H9 (cell line): ENCODE data around the gene RPL27. TPM values are rescaled to one million over a fixed set of nuclear protein-coding genes. Genes with fewer than 3 reads are reported as not detected.

Experiments
- DNase-seq: peaks from one replicate; pipeline ENCODE4 v3.0.0-alpha.2; 2017
- H2AFZ ChIP-seq: one replicate; pipeline ENCODE4 v1.6.1; 2013; ENCODE audit warnings: mild to moderate bottlenecking, low read length, control low read depth, moderate library complexity
- H2AK5ac ChIP-seq: 2 replicates; pipeline ENCODE4 v1.6.1; 2013; ENCODE audit warnings: low read length, control low read depth, mixed read lengths; ENCODE audit not compliant: insufficient read length
- H2BK120ac ChIP-seq: one replicate; pipeline ENCODE4 v1.6.1; 2013; ENCODE audit warnings: low read depth, mild to moderate bottlenecking, low read length, control low read depth, inconsistent platforms; ENCODE audit not compliant: poor library complexity, severe bottlenecking
- H2BK12ac ChIP-seq: 2 replicates; pipeline ENCODE4 v1.6.1; 2013; ENCODE audit warnings: low read length, control low read depth, mixed read lengths, low read depth; ENCODE audit not compliant: insufficient read length
- H2BK15ac ChIP-seq: 2 replicates; pipeline ENCODE4 v1.6.1; 2013; ENCODE audit warnings: low read depth, low read length, control low read depth
- H2BK20ac ChIP-seq: one replicate; pipeline ENCODE4 v1.6.1; 2013; ENCODE audit warnings: low read depth, mild to moderate bottlenecking, low read length, control low read depth, inconsistent platforms; ENCODE audit not compliant: poor library complexity, severe bottlenecking
- H2BK5ac ChIP-seq: 2 replicates; pipeline ENCODE4 v1.6.1; 2013; ENCODE audit warnings: low read length, control low read depth, mixed read lengths; ENCODE audit not compliant: insufficient read length
- H3K14ac ChIP-seq: 2 replicates; pipeline ENCODE4 v1.6.1; 2013; ENCODE audit warnings: low read length, control low read depth; ENCODE audit not compliant: insufficient read depth
- H3K18ac ChIP-seq: 2 replicates; pipeline ENCODE4 v1.6.1; 2013; ENCODE audit warnings: low read depth, mild to moderate bottlenecking, mixed read lengths, low read length, control low read depth; ENCODE audit not compliant: insufficient read length
- H3K23ac ChIP-seq: 2 replicates; pipeline ENCODE4 v1.6.1; 2013; ENCODE audit warnings: low read length, control low read depth, mixed read lengths, low read depth; ENCODE audit not compliant: insufficient read length
- H3K23me2 ChIP-seq: 2 replicates; pipeline ENCODE4 v1.6.1; 2013; ENCODE audit warnings: low read depth, mild to moderate bottlenecking, mixed read lengths, low read length, control low read depth; ENCODE audit not compliant: insufficient read length, poor library complexity, severe bottlenecking
- H3K27ac ChIP-seq: 2 replicates; pipeline ENCODE4 v1.5.1; 2013; ENCODE audit warnings: low read length, control low read depth, mixed read lengths, low read depth; ENCODE audit not compliant: insufficient read length
- H3K27me3 ChIP-seq: 2 replicates; pipeline ENCODE4 v1.6.1; 2013; ENCODE audit warnings: low read length, control low read depth, inconsistent platforms; ENCODE audit not compliant: insufficient read depth
- H3K4ac ChIP-seq: 2 replicates; pipeline ENCODE4 v1.6.1; 2013; ENCODE audit warnings: low read depth, mild to moderate bottlenecking, control low read depth, inconsistent platforms, low read length, moderate library complexity
- H3K4me1 ChIP-seq: 2 replicates; pipeline ENCODE4 v1.6.1; 2013; ENCODE audit warnings: low read length, control low read depth, inconsistent platforms; ENCODE audit not compliant: insufficient read depth
- H3K4me2 ChIP-seq: 2 replicates; pipeline ENCODE4 v1.6.1; 2013; ENCODE audit warnings: low read length, control low read depth, mixed read lengths; ENCODE audit not compliant: insufficient read length, insufficient read depth
- H3K56ac ChIP-seq: 2 replicates; pipeline ENCODE4 v1.6.1; 2013; ENCODE audit warnings: low read depth, mild to moderate bottlenecking, mixed read lengths, low read length, control low read depth; ENCODE audit not compliant: insufficient read length
- H3K79me1 ChIP-seq: 2 replicates; pipeline ENCODE4 v1.6.1; 2013; ENCODE audit warnings: low read depth, mild to moderate bottlenecking, moderate library complexity, low read length, control low read depth, inconsistent platforms; ENCODE audit not compliant: insufficient read depth, poor library complexity, severe bottlenecking
- H3K79me2 ChIP-seq: 2 replicates; pipeline ENCODE4 v1.6.1; 2013; ENCODE audit warnings: low read length, control low read depth, inconsistent platforms; ENCODE audit not compliant: insufficient read depth
- H3K9ac ChIP-seq: 2 replicates; pipeline ENCODE4 v1.6.1; 2013; ENCODE audit warnings: low read length, control low read depth, mixed read lengths; ENCODE audit not compliant: insufficient read length; ENCODE audit errors: extremely low read depth
- H3K9me3 ChIP-seq: one replicate; pipeline ENCODE4 v1.6.1; 2013; ENCODE audit warnings: low read depth, low read length, inconsistent platforms; ENCODE audit not compliant: control insufficient read depth
- H3T11ph ChIP-seq: one replicate; pipeline ENCODE4 v1.6.1; 2013; ENCODE audit warnings: mild to moderate bottlenecking, low read length, control low read depth, inconsistent platforms
- H4K20me1 ChIP-seq: one replicate; pipeline ENCODE4 v1.6.1; 2013; ENCODE audit not compliant: control insufficient read depth, insufficient read length, insufficient read depth
- H4K5ac ChIP-seq: 2 replicates; pipeline ENCODE4 v1.6.1; 2013; ENCODE audit warnings: low read depth, mild to moderate bottlenecking, mixed read lengths, low read length, control low read depth; ENCODE audit not compliant: insufficient read length
- H4K8ac ChIP-seq: replicated peaks from 2 replicates; pipeline ENCODE4 v1.6.1; 2013; ENCODE audit warnings: low read length, control low read depth, mixed read lengths, low read depth; ENCODE audit not compliant: insufficient read length
- H4K91ac ChIP-seq: 2 replicates; pipeline ENCODE4 v1.6.1; 2013; ENCODE audit warnings: low read depth, mild to moderate bottlenecking, moderate library complexity, mixed read lengths, low read length, control low read depth; ENCODE audit not compliant: insufficient read length
- H3K27ac Mint-ChIP-seq, 3 experiments: 2 replicates in 2 of 3; 3 replicates in 1 of 3; pipeline ENCODE4 v1.8.0; 2020 to 2021; ENCODE audit warnings: mixed read lengths in 3 of 3, mild to moderate bottlenecking in 1 of 3, moderate library complexity in 1 of 3
- H3K27me3 Mint-ChIP-seq: 2 replicates; pipeline ENCODE4 v1.8.0; 2021; ENCODE audit warnings: low read depth, mild to moderate bottlenecking, moderate library complexity, mixed read lengths
- H3K36me3 Mint-ChIP-seq, 3 experiments: 2 replicates in 2 of 3; 3 replicates in 1 of 3; pipeline ENCODE4 v1.8.0; 2020 to 2021; ENCODE audit warnings: low read depth in 3 of 3, mixed read lengths in 3 of 3; ENCODE audit not compliant: insufficient read depth in 1 of 3
- H3K4me1 Mint-ChIP-seq, 2 experiments: 2 replicates each; pipeline ENCODE4 v1.8.0; 2020; ENCODE audit warnings: mixed read lengths in 2 of 2
- H3K4me3 Mint-ChIP-seq, 2 experiments: 2 replicates in 1 of 2; 3 replicates in 1 of 2; pipeline ENCODE4 v1.8.0; 2020 to 2021; ENCODE audit warnings: mild to moderate bottlenecking in 2 of 2, mixed read lengths in 2 of 2, moderate library complexity in 1 of 2
- H3K9me3 Mint-ChIP-seq, 2 experiments: 2 replicates in 1 of 2; 3 replicates in 1 of 2; pipeline ENCODE4 v1.8.0; 2020; ENCODE audit warnings: mild to moderate bottlenecking in 2 of 2, mixed read lengths in 2 of 2, moderate library complexity in 1 of 2
- WGBS: extraction: QIAGEN DNeasy Blood & Tissue Kit; methylation state at CpG from one replicate; pipeline ENCODE4 v1.1.7; 2013; ENCODE audit warnings: missing lambda C conversion rate, low lambda C conversion rate, mixed read lengths; ENCODE audit not compliant: insufficient read length; ENCODE audit errors: extremely low coverage; 5-methylcytosine and 5-hydroxymethylcytosine counted together
- total RNA-seq: library from RNA; stranded (reverse); gene quantifications from 2 replicates; pipeline ENCODE4 v1.2.1, GENCODE V29; 2021
- TF ChIP-seq, protein P1 (sequence below): fragments of 200-600 bp; sonication (generic); conservative IDR thresholded peaks from 3 replicates; pipeline ENCODE4 v1.8.0; 2021; ENCODE audit warnings: antibody characterized with exemption, mild to moderate bottlenecking

RPL27 gene
- total RNA-seq, 1 experiment from 2014 or later: 1,514 TPM

DNA sequence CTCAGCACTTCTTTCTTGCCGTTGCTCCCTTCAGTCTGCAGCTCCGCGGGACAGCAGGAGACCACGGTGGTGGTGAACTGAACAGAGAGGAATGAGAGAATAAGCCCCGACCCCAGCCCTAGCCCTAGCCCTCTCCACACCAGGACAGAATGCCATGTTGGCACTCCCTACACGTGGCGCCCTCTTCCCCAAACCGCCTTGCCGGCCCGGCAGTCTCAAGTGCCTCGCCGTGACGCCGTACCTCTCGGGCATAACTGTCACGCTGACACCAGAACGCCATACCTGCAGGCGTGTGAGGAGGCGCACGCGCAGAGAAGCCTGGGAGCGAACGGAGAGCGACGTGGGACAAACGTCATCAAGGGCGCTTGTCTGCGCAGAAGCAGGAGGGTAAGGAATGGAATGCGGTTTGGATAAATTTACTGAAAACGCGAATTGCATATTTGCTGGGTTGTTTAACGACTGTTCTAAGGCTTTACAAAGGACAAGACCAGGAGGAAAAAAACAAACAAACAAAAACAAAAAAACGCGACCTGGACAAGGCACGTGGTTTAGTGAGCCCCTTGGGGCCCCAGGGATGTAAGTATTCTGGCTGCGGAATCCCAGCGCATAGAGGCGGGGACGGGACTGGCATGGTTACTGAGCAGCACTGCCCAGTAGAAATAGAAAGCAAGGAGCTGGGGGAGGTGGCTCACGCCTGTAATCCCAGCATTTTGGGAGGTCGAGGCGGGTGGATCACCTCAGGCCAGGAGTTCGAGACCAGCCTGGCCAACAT, 33.9 kb upstream of the RPL27 start, which contains the start of gene AARSD1:
TSS of gene AARSD1 (minus strand) at position 294 of the 772 bp plus-strand sequence. CDS start at position 280, 14 bp downstream.
- Histone ChIP-seq H2BK15ac (no peak within 1 kb of the TSS; the same call in 1 of the 2 replicates), H3K9ac (peak within 1 kb of the TSS; percentile 78), H4K5ac (no peak within 1 kb of the TSS), H3K18ac (peak within 1 kb of the TSS; percentile 6), H2AFZ (peak within 1 kb of the TSS; percentile 42), H2BK12ac (no peak within 1 kb of the TSS), H3K56ac (no peak within 1 kb of the TSS), H3K14ac (peak within 1 kb of the TSS; percentile 55), H2BK120ac (no peak within 1 kb of the TSS), H3K4me2 (peak within 1 kb of the TSS; percentile 76), H2BK20ac (no peak within 1 kb of the TSS), H3K79me2 (0 out of 2 replicates have a peak, but pooled peaks cover 2% of the 10 kb centered on the region), H3K23ac (no peak within 1 kb of the TSS), H4K8ac (no peak within 1 kb of the TSS), H2AK5ac (no peak within 1 kb of the TSS), H3K4ac (no peak within 1 kb of the TSS), H4K20me1 (no peaks in the 10 kb centered on the region), H3K4me1 (no peaks in the 10 kb centered on the region), H2BK5ac (no peak within 1 kb of the TSS), H3K23me2 (peaks cover 5% of the 10 kb centered on the region), H3T11ph (no peak within 1 kb of the TSS), H4K91ac (no peak within 1 kb of the TSS), H3K79me1 (no peaks in the 10 kb centered on the region), H3K27ac (no peak within 1 kb of the TSS), H3K27me3 (no peaks in the 10 kb centered on the region), H3K9me3 (no peaks in the 10 kb centered on the region)
- peak within 1 kb of the TSS; percentile 93 to 97 (median 93) for H3K27ac Mint-ChIP-seq
- H3K4me3 Mint-ChIP-seq: peak within 1 kb of the TSS; percentile 94 to 96
- 0 out of 5 replicates have a peak, but pooled peaks cover 0 to 4% of the 10 kb centered on the region in 2 experiments for H3K9me3 Mint-ChIP-seq
- TF ChIP-seq, protein P1, sequence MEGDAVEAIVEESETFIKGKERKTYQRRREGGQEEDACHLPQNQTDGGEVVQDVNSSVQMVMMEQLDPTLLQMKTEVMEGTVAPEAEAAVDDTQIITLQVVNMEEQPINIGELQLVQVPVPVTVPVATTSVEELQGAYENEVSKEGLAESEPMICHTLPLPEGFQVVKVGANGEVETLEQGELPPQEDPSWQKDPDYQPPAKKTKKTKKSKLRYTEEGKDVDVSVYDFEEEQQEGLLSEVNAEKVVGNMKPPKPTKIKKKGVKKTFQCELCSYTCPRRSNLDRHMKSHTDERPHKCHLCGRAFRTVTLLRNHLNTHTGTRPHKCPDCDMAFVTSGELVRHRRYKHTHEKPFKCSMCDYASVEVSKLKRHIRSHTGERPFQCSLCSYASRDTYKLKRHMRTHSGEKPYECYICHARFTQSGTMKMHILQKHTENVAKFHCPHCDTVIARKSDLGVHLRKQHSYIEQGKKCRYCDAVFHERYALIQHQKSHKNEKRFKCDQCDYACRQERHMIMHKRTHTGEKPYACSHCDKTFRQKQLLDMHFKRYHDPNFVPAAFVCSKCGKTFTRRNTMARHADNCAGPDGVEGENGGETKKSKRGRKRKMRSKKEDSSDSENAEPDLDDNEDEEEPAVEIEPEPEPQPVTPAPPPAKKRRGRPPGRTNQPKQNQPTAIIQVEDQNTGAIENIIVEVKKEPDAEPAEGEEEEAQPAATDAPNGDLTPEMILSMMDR: no peak
- H3K27me3 Mint-ChIP-seq: no peaks in the 10 kb centered on the region
- no CpG with 5 or more reads among the region's 43 CpGs for WGBS
- peak; percentile 97 for DNase-seq
- H3K36me3 Mint-ChIP-seq: peaks cover 16 to 41% (median 37%) of the 10 kb centered on the region in 3 experiments; a peak in 6 of 7 replicates
- peaks cover 5 to 10% of the 10 kb centered on the region in 2 experiments for H3K4me1 Mint-ChIP-seq
